Measurements from ENCODE around the gene NEGR1.

DNA sequence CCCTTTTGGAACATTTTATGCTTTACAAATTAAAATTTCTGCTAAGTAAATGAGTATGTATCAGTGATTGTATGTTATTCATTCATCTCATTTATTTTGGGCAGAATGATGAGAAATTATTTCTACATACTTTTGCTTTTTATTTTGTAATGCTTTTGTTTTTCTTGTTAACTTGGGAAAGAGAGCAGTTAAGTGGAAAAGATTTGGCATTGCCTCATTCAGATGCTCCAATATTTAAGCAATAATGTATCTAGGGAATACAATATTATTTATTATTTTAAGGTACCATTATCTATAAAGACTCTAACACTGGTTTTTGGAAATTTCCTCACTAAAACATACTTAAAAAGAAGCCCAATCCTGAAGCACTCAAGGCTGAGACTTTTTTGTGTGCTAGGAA lies 431.8 kb downstream of the NEGR1 start:
- TF ChIP-seq, protein P1, sequence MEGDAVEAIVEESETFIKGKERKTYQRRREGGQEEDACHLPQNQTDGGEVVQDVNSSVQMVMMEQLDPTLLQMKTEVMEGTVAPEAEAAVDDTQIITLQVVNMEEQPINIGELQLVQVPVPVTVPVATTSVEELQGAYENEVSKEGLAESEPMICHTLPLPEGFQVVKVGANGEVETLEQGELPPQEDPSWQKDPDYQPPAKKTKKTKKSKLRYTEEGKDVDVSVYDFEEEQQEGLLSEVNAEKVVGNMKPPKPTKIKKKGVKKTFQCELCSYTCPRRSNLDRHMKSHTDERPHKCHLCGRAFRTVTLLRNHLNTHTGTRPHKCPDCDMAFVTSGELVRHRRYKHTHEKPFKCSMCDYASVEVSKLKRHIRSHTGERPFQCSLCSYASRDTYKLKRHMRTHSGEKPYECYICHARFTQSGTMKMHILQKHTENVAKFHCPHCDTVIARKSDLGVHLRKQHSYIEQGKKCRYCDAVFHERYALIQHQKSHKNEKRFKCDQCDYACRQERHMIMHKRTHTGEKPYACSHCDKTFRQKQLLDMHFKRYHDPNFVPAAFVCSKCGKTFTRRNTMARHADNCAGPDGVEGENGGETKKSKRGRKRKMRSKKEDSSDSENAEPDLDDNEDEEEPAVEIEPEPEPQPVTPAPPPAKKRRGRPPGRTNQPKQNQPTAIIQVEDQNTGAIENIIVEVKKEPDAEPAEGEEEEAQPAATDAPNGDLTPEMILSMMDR (IDR thresholded peaks at IDR 0.05): no peak
- TF ChIP-seq ZFX (IDR thresholded peaks at IDR 0.05; ENCODE audit: borderline replicate concordance): no peak

All from 22Rv1 (cell line).